GM10248 (cell line): ENCODE data around the gene FUOM.
A peak's percentile ranks its signal among the peaks of the same experiment; 100 is the strongest.

ENCODE experiments used
- CTCF ChIA-PET: fragments of 300-600 bp; sonication (Branson Sonifier 250); formaldehyde crosslinking; extraction: SDS; loops from one replicate; lab custom pipeline; 2021; ENCODE audit warnings: antibody characterized with exemption; lab: Yijun Ruan, JAX
- POLR2A ChIA-PET: fragments of 350-650 bp; sonication (Branson Sonifier 250); formaldehyde crosslinking; extraction: SDS; loops from one replicate; lab custom pipeline; 2020; ENCODE audit warnings: antibody characterized with exemption; lab: Yijun Ruan, JAX
- DNase-seq: peaks from one replicate; pipeline ENCODE4 v3.0.0; 2012; ENCODE audit errors: extremely low spot score
- TF ChIP-seq, protein P1 (sequence below): IDR thresholded peaks from 2 replicates; pipeline ENCODE4 v1.5.1; 2012; ENCODE audit warnings: mild to moderate bottlenecking, low read depth; ENCODE audit errors: extremely low read depth, missing control alignments, control extremely low read depth

The FUOM gene

DNA sequence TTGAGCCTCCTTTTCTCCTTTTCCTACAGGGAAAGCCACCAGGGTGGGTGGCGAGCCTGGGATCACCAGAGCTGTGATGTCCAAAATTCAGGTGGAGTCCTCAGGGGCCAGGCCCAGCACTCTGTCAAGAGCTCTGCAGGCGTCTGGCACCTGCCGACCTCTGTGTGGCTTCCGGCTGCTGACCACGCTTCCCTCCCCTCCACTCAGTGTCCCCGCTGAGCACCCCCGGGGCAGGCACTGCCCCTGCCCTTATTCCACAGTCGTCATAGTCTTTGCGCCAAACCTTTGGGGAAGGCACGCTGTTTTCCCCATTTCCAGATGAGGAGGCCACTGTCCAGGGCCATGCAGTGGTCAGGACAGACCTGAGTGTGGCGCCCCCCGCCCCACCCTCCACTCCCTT is 43.7 kb upstream of the FUOM start:
- CTCF ChIA-PET = interaction anchor here (0.8 to 1.6 kb wide), 5 partner anchors 12 to 72 kb away, joined by 3 to 6 read pairs (median 3); no protein-coding TSS in a partner anchor

DNA sequence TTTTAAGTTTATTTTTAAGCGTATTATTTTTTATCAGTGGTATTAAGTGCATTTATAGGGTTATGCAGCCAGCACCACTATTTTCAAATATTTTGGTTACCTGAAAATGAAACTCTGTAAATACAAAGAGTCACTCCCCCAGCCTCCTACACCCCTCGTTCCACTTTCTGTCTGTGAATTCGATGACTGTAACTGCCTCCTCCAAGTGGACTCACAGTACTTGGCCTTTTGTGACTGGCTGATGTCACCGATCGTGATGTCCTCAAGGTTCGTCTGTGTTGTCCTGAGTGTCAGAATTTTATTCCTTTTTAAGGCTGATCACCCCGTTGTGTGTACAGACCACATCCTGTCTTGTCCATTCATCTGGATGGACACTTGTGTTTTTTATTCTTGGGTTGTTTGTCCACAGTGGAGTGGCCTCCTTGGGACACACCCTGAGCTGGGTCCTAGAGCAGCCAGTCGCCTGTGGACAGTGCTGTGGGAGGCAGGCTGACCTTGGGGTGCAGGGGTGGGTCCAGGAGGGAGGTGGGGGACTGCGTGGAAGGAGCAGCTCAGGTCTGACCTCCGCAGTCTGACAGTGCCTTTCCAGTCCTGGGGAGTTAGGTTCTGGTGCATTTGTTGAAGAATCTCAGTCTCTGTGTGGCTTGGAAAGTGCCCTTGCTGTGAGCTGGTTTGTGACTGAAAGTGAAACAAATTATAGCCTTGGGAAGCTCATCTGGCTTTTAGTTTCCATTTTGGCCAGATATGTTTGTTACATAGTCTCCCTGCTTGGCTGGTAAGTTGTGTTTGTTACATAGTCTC is 43.0 kb upstream of the FUOM start:
- DNase-seq = peak; percentile 64
- POLR2A ChIA-PET = no interaction called here
- TF ChIP-seq, protein P1, sequence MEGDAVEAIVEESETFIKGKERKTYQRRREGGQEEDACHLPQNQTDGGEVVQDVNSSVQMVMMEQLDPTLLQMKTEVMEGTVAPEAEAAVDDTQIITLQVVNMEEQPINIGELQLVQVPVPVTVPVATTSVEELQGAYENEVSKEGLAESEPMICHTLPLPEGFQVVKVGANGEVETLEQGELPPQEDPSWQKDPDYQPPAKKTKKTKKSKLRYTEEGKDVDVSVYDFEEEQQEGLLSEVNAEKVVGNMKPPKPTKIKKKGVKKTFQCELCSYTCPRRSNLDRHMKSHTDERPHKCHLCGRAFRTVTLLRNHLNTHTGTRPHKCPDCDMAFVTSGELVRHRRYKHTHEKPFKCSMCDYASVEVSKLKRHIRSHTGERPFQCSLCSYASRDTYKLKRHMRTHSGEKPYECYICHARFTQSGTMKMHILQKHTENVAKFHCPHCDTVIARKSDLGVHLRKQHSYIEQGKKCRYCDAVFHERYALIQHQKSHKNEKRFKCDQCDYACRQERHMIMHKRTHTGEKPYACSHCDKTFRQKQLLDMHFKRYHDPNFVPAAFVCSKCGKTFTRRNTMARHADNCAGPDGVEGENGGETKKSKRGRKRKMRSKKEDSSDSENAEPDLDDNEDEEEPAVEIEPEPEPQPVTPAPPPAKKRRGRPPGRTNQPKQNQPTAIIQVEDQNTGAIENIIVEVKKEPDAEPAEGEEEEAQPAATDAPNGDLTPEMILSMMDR = no peak
- CTCF ChIA-PET = interaction anchor here (0.8 to 1.6 kb wide), 4 partner anchors 12 to 71 kb away, joined by 3 to 6 read pairs (median 4); no protein-coding TSS in a partner anchor

More for the DNA sequence above, 43.7 kb upstream of the FUOM start:
- TF ChIP-seq, protein P1 = no peak
- DNase-seq = no peak
- POLR2A ChIA-PET = no interaction called here

DNA sequence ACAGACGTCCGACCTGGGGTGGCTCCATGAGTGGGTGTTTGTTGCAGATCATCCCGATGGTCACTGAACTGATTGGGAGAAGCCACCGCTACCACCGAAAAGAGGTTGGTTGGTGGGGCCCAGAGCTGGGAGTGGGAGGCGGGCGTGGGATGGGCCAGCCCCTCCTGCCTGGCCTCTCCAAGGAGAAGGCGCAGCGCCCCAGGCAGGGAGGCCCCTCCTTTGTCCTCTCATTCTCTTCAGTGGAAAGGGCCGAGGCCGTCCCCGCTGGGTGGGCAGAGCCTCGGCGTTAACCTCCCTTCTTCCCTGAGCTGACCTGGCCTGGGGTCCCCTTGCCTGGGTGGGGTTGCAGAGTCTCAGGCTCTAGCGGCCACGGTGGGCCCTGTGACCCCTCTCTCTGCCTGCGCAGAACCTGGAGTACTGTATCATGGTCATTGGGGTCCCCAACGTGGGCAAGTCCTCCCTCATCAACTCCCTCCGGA is 41.3 kb upstream of the FUOM start:
- ChIA-PET CTCF (interaction anchor here (1.0 to 1.2 kb wide), 2 partner anchors 8 to 22 kb away, joined by 3 read pairs; no protein-coding TSS in a partner anchor), POLR2A (no interaction called here)
- TF ChIP-seq, protein P1 = no peak
- no peak for DNase-seq

DNA sequence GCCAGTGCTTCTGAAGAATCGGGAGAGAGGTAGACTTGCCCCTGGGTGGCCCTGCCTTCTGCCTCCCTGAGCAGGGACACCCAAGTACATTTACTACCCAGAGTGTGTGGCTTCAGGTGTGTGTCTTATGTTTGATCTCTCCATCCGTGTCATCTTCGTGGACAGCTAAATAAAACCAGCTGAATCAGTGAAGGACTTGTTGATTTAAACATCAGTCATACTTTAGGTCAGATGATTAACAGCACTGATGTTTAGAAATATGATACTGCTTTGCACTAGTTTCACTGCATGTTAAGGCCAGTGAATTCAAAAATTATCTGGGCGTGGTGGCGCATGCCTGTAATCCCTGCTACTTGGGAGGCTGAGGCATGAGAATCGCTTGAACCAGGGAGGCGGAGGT is 40.1 kb upstream of the FUOM start:
- DNase-seq = no peak
- ChIA-PET POLR2A (no interaction called here), CTCF (interaction anchor here (1.0 kb wide), 1 partner anchor 21 kb away, joined by 3 read pairs; no protein-coding TSS in a partner anchor)
- TF ChIP-seq, protein P1 = no peak

DNA sequence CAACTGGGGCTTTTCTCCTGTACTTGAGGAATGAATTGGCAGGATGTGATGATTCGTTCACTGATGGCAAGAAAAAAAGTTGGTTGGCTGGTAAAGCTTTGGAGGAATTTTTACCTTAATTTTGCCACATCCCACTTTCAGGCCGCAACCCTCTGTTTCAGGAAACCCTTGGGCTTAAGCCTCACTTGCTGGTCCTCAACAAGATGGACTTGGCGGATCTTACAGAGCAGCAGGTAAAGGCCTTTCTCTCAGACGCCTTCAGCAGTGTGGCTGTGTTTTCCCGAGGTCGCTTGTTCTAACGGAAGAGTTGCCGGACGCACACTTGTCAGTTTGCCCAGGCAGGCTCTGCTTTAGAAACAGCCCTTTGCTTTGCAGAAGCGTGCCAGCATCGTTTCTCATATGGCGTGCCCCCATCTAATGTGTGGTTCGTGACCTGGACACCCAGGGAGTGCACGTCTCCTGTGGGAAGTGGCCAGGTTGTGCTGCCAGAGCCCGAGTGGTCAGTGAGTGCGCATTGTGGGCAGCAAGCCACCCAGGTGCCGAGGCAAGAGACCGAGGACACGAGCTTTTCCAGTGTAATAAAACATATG is 38.3 kb upstream of the FUOM start:
- no peak for DNase-seq
- CTCF ChIA-PET = no interaction called here
- TF ChIP-seq, protein P1 = no peak
- POLR2A ChIA-PET = no interaction called here

DNA sequence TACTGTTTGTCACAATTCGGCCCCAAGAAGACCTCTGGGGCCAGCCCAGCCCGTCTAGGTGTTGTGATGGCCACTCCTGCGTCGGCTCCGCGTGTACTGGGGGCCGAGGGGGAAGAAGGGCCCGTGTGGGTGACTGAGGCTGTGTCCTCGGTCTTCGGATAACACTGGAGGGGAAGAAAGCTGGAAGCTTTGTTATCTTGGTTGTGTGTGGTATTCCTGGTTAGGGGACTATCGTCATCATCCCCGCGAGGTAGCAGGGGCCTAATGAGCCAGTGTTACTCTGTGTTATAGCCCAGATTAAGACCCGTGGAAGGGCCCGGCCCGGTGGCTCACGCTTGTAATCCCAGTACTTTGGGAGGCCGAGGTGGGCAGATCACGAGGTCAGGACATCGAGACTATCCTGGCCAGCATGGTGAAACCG is 37.0 kb upstream of the FUOM start:
- DNase-seq = no peak
- CTCF ChIA-PET = no interaction called here
- POLR2A ChIA-PET = no interaction called here
- TF ChIP-seq, protein P1 = no peak
